Gastrocnemius medialis (tissue), 4 donors: ENCODE measurements around the gene PMEPA1. TPM values are rescaled to one million over a fixed set of nuclear protein-coding genes. Genes with fewer than 3 reads are reported as not detected.

ENCODE experiments used
- ATAC-seq, 2 donors: fragments of 150-250 bp; one replicate each; pipeline ENCODE4 v1.9.1; 2016
- DNase-seq, 2 donors: peaks; one replicate each; pipeline ENCODE4 v3.0.0-alpha.2; 2019
- H3K27ac ChIP-seq, 4 donors: fragments of 200-600 bp; sonication (generic); 1 replicate in 1 of 4; 2 replicates in 3 of 4; pipeline ENCODE4 v1.5.1; 2016 to 2018; ENCODE audit warnings: mild to moderate bottlenecking in 2 of 4, moderate library complexity in 1 of 4
- H3K27me3 ChIP-seq, 3 donors: fragments of 200-600 bp; sonication (generic) in 2 of 3; 1 replicate in 1 of 3; 2 replicates in 2 of 3; pipeline versions ENCODE4 v1.5.1 to v1.6.0; 2016 to 2019; ENCODE audit warnings: mild to moderate bottlenecking in 1 of 3, moderate library complexity in 1 of 3
- H3K36me3 ChIP-seq, 2 donors: fragments of 200-600 bp; sonication (generic) in 1 of 2; one replicate each; pipeline ENCODE4 v1.5.1; 2017 to 2018
- H3K4me1 ChIP-seq, 2 donors: fragments of 200-600 bp; sonication (generic) in 1 of 2; one replicate each; pipeline ENCODE4 v1.5.1; 2016 to 2017; ENCODE audit warnings: mild to moderate bottlenecking in 2 of 2
- H3K4me3 ChIP-seq, 4 donors: fragments of 200-600 bp; sonication (generic) in 3 of 4; 1 replicate in 1 of 4; 2 replicates in 3 of 4; pipeline ENCODE4 v1.5.1; 2016 to 2019; ENCODE audit warnings: mild to moderate bottlenecking in 2 of 4
- H3K9me3 ChIP-seq, 3 donors: fragments of 200-600 bp; sonication (generic) in 2 of 3; 1 replicate in 1 of 3; 2 replicates in 2 of 3; pipeline ENCODE4 v1.5.1; 2016 to 2019
- POLR2A ChIP-seq, 2 donors: fragments of 450-650 bp; IDR thresholded peaks; one replicate each; pipeline ENCODE4 v1.6.1; 2017; ENCODE audit warnings: antibody characterized with exemption in 2 of 2, mild to moderate bottlenecking in 2 of 2, moderate library complexity in 2 of 2
- in situ Hi-C, 4 donors: fragments of 200-750 bp; cut with MboI; loops; one replicate each; pipeline versions ENCODE4 v1.15.0 to v1.8.0; 2017; ENCODE audit warnings: low sequenced_read_pairs in 4 of 4
- intact Hi-C: fragments of 100-400 bp; cut with DNase I; formaldehyde crosslinking; loops from one replicate; pipeline ENCODE4 v1.15.1; 2023; ENCODE audit warnings: low total_unique reads
- total RNA-seq, 4 donors: library from RNA; depleted of rRNA; stranded (reverse); fragments of >200 nt; gene quantifications; one replicate each; pipeline versions ENCODE4 v1.1.0 to v1.2.3, GENCODE V29; 2016
- TF ChIP-seq, protein P1 (sequence below), 5 experiments: fragments of 450-650 bp in 3 of 5; fragments of 200-600 bp in 2 of 5; sonication (generic) in 2 of 5; IDR thresholded peaks in 4 of 5; conservative IDR thresholded peaks in 1 of 5; 1 replicate in 4 of 5; 2 replicates in 1 of 5; pipeline ENCODE4 v1.5.1; 2016 to 2019; ENCODE audit warnings: antibody characterized with exemption in 5 of 5, mild to moderate bottlenecking in 3 of 5, moderate library complexity in 3 of 5

Gene PMEPA1
- total RNA-seq, 4 donors from 2014 or later = 1.5 to 8.1 (median 5.8) TPM

GRCh38 chr20:57670288-57671071, 39.3 kb downstream of the PMEPA1 start:
- Histone ChIP-seq H3K4me1 (no peaks in the 10 kb centered on the region), H3K4me3 (no peak overlapping the region), H3K9me3 (no peaks in the 10 kb centered on the region), H3K36me3 (no peaks in the 10 kb centered on the region), H3K27ac (no peak overlapping the region), H3K27me3 (no peaks in the 10 kb centered on the region)
- in situ Hi-C loops = no loop called here
- intact Hi-C loops = no loop called here
- no peak for ATAC-seq
- no peak for DNase-seq
- no peak for TF ChIP-seq POLR2A (IDR thresholded peaks at IDR 0.05)
- TF ChIP-seq, protein P1, sequence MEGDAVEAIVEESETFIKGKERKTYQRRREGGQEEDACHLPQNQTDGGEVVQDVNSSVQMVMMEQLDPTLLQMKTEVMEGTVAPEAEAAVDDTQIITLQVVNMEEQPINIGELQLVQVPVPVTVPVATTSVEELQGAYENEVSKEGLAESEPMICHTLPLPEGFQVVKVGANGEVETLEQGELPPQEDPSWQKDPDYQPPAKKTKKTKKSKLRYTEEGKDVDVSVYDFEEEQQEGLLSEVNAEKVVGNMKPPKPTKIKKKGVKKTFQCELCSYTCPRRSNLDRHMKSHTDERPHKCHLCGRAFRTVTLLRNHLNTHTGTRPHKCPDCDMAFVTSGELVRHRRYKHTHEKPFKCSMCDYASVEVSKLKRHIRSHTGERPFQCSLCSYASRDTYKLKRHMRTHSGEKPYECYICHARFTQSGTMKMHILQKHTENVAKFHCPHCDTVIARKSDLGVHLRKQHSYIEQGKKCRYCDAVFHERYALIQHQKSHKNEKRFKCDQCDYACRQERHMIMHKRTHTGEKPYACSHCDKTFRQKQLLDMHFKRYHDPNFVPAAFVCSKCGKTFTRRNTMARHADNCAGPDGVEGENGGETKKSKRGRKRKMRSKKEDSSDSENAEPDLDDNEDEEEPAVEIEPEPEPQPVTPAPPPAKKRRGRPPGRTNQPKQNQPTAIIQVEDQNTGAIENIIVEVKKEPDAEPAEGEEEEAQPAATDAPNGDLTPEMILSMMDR (IDR thresholded peaks at IDR 0.05 in 4 of 5, conservative IDR thresholded peaks at IDR 0.05 in 1 of 5) = no peak

GRCh38 chr20:57669632-57670031, 40.2 kb downstream of the PMEPA1 start:
- Histone ChIP-seq H3K4me1 (no peaks in the 10 kb centered on the region), H3K27ac (no peak overlapping the region), H3K9me3 (no peaks in the 10 kb centered on the region), H3K36me3 (no peaks in the 10 kb centered on the region), H3K27me3 (no peaks in the 10 kb centered on the region), H3K4me3 (no peak overlapping the region)
- in situ Hi-C loops (no loop called here), intact Hi-C loops (no loop called here)
- TF ChIP-seq POLR2A (IDR thresholded peaks at IDR 0.05) = no peak
- TF ChIP-seq, protein P1 (IDR thresholded peaks at IDR 0.05 in 4 of 5, conservative IDR thresholded peaks at IDR 0.05 in 1 of 5) = no peak
- DNase-seq (no peak), ATAC-seq (no peak)

GRCh38 chr20:57667924-57668782, 41.7 kb downstream of the PMEPA1 start:
- Histone ChIP-seq H3K27me3 (no peaks in the 10 kb centered on the region), H3K9me3 (no peaks in the 10 kb centered on the region), H3K4me1 (no peaks in the 10 kb centered on the region), H3K4me3 (no peak overlapping the region), H3K27ac (no peak overlapping the region), H3K36me3 (no peaks in the 10 kb centered on the region)
- in situ Hi-C loops = no loop called here
- ATAC-seq (no peak), DNase-seq (no peak)
- TF ChIP-seq, protein P1 (IDR thresholded peaks at IDR 0.05 in 4 of 5, conservative IDR thresholded peaks at IDR 0.05 in 1 of 5) = no peak
- intact Hi-C loops = no loop called here

DNA sequence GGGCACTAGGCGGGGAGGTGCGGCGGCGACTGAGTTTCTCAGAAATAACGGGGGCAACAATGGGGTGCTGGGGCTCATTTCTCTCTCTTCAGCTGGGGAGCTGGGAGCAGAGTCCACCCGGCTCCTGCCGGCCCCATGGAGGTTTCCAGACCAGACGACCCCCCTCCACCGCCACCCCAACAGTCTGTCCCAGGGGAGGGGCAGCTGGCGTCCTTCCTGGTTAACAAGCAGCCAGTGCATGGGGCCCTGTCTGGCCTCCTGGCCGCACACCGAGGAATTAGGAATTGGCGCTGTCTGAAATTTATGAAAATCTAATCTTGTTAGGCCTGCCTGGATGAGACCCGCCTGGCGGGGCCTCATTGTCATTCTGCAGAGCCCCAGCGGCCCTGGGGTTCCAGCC, 42.4 kb downstream of the PMEPA1 start:
- in situ Hi-C loops = no loop called here
- no peak overlapping the region for H3K4me3 ChIP-seq
- no peak for TF ChIP-seq POLR2A (IDR thresholded peaks at IDR 0.05)
- TF ChIP-seq, protein P1 (IDR thresholded peaks at IDR 0.05 in 4 of 5, conservative IDR thresholded peaks at IDR 0.05 in 1 of 5) = no peak
- ATAC-seq (no peak), DNase-seq (no peak)
- H3K27ac ChIP-seq = no peak overlapping the region
- intact Hi-C loops = no loop called here
- H3K36me3 ChIP-seq = no peaks in the 10 kb centered on the region
- no peaks in the 10 kb centered on the region for H3K9me3 ChIP-seq
- H3K27me3 ChIP-seq = no peaks in the 10 kb centered on the region
- H3K4me1 ChIP-seq = no peaks in the 10 kb centered on the region
